Neuronal stem cell (in vitro differentiated cells): Measurements from ENCODE around the gene SLITRK6. TPM values are rescaled to one million over a fixed set of nuclear protein-coding genes. Genes with fewer than 3 reads are reported as not detected.

Experiments
- DNase-seq: peaks from one replicate; pipeline ENCODE4 v3.0.0-alpha.2; 2013; ENCODE audit warnings: low spot score
- H2AFZ ChIP-seq: one replicate; pipeline ENCODE4 v1.6.1; 2013; ENCODE audit warnings: mild to moderate bottlenecking, low read length, inconsistent platforms
- H2AK5ac ChIP-seq: 2 replicates; pipeline ENCODE4 v1.6.1; 2013; ENCODE audit warnings: low read depth, mild to moderate bottlenecking, inconsistent platforms, low read length, moderate library complexity, mixed read lengths
- H2BK120ac ChIP-seq: 2 replicates; pipeline ENCODE4 v1.6.1; 2013; ENCODE audit warnings: low read depth, mild to moderate bottlenecking, inconsistent platforms, low read length, moderate library complexity, mixed read lengths
- H2BK12ac ChIP-seq: one replicate; pipeline ENCODE4 v1.6.1; 2013; ENCODE audit warnings: low read length, inconsistent platforms
- H2BK15ac ChIP-seq: 2 replicates; pipeline ENCODE4 v1.6.1; 2013; ENCODE audit warnings: mild to moderate bottlenecking, low read length, inconsistent platforms, mixed read lengths
- H2BK5ac ChIP-seq: one replicate; pipeline ENCODE4 v1.6.1; 2013; ENCODE audit warnings: inconsistent platforms, mild to moderate bottlenecking, low read length, moderate library complexity
- H3K14ac ChIP-seq: one replicate; pipeline ENCODE4 v1.6.1; 2013; ENCODE audit warnings: low read length, inconsistent platforms
- H3K18ac ChIP-seq: 2 replicates; pipeline ENCODE4 v1.6.1; 2013; ENCODE audit warnings: low read length, inconsistent platforms
- H3K23ac ChIP-seq: 2 replicates; pipeline ENCODE4 v1.6.1; 2013; ENCODE audit warnings: low read depth, mild to moderate bottlenecking, mixed read lengths, low read length, inconsistent platforms; ENCODE audit not compliant: poor library complexity
- H3K27ac ChIP-seq: replicated peaks from 3 replicates; pipeline ENCODE4 v1.5.1; 2013; ENCODE audit warnings: low read length, inconsistent platforms
- H3K27me3 ChIP-seq, 3 experiments: 2 replicates each; pipeline ENCODE4 v1.6.1; 2013; ENCODE audit warnings: low read length in 3 of 3, mild to moderate bottlenecking in 2 of 3, inconsistent platforms in 1 of 3, low read depth in 1 of 3, mixed read lengths in 1 of 3, moderate library complexity in 1 of 3; ENCODE audit not compliant: control insufficient read depth in 3 of 3, insufficient read depth in 3 of 3
- H3K36me3 ChIP-seq, 2 donors: replicated peaks in 1 of 2; 2 replicates each; pipeline ENCODE4 v1.6.1; 2013; ENCODE audit warnings: low read length in 2 of 2; ENCODE audit not compliant: control insufficient read depth in 2 of 2, insufficient read depth in 2 of 2
- H3K4ac ChIP-seq: 2 replicates; pipeline ENCODE4 v1.6.1; 2013; ENCODE audit warnings: inconsistent platforms, mild to moderate bottlenecking, low read length, moderate library complexity
- H3K4me1 ChIP-seq, 2 donors: 1 replicate in 1 of 2; 2 replicates in 1 of 2; pipeline ENCODE4 v1.6.1; 2013; ENCODE audit warnings: low read length in 2 of 2, low read depth in 1 of 2; ENCODE audit not compliant: control insufficient read depth in 2 of 2, insufficient read depth in 1 of 2
- H3K4me2 ChIP-seq: one replicate; pipeline ENCODE4 v1.6.1; 2013; ENCODE audit warnings: mild to moderate bottlenecking, low read length, inconsistent platforms; ENCODE audit not compliant: insufficient read depth, poor library complexity, severe bottlenecking
- H3K4me3 ChIP-seq, 2 donors: 2 replicates each; pipeline ENCODE4 v1.5.1; 2013; ENCODE audit warnings: low read length in 2 of 2, mild to moderate bottlenecking in 2 of 2, inconsistent platforms in 1 of 2, moderate library complexity in 1 of 2
- H3K79me1 ChIP-seq: one replicate; pipeline ENCODE4 v1.6.1; 2013; ENCODE audit warnings: low read depth, mild to moderate bottlenecking, inconsistent platforms, low read length, moderate library complexity
- H3K9ac ChIP-seq: one replicate; pipeline ENCODE4 v1.6.1; 2013; ENCODE audit warnings: mild to moderate bottlenecking, low read depth, low read length, inconsistent platforms; ENCODE audit not compliant: poor library complexity
- H3K9me3 ChIP-seq, 2 donors: replicated peaks in 1 of 2; 2 replicates each; pipeline versions ENCODE3 to v1.6.1; 2013; ENCODE audit warnings: low read length in 2 of 2, mild to moderate bottlenecking in 2 of 2, inconsistent platforms in 1 of 2, low read depth in 1 of 2, mixed read lengths in 1 of 2, moderate library complexity in 1 of 2; ENCODE audit not compliant: control insufficient read depth in 2 of 2, insufficient read depth in 1 of 2
- H4K8ac ChIP-seq: one replicate; pipeline ENCODE4 v1.6.1; 2013; ENCODE audit warnings: low read depth, mild to moderate bottlenecking, inconsistent platforms, low read length, moderate library complexity
- H4K91ac ChIP-seq: one replicate; pipeline ENCODE4 v1.6.1; 2013; ENCODE audit warnings: low read length, low read depth, mild to moderate bottlenecking, inconsistent platforms; ENCODE audit not compliant: poor library complexity
- WGBS, 2 donors: extraction: QIAGEN DNeasy Blood & Tissue Kit; methylation state at CpG; one replicate each; pipeline ENCODE4 v1.1.7; 2013; ENCODE audit warnings: missing lambda C conversion rate in 2 of 2, mixed read lengths in 1 of 2; ENCODE audit not compliant: insufficient read length in 2 of 2, insufficient replicate concordance in 1 of 2; ENCODE audit errors: extremely low coverage in 2 of 2; 5-methylcytosine and 5-hydroxymethylcytosine counted together
- polyA plus RNA-seq, 2 experiments: library from polyadenylated mRNA; stranded (reverse); fragments of 200-250 nt; gene quantifications; one replicate each; pipeline ENCODE4 v1.2.3, GENCODE V29; 2013

Gene SLITRK6
- 2.5 TPM for polyA plus RNA-seq (2013, experiment 1 of 2)
- 2.5 TPM for polyA plus RNA-seq (2013, experiment 2 of 2)

DNA sequence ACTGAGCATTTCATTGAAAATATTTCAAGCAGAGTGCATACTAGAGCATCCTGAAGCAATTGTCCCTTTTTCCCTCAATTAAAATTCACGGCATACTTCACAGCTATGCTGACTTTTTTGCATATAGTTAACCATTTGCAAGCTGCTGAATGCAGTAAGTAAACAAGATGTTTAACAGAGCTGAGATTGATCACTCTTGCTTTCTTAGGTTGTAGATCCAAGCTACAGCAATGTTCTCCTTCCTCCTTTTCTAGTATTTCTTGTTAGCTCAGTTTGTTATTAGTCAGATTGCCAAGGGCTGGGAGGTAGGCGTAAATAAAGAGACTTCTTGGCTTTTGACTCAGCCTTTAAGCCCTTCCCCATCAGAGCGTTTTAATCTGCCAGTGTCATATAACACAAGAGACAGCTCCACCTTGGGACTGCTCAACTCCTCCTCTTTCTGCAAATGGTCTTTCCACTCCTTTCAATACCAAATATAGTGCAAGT is at the start of gene SLITRK6:
Gene SLITRK6 (minus strand): TSS at position 323 of the 486 bp plus-strand sequence. CDS start 2,911 bp downstream, outside the sequence.
- Histone ChIP-seq H2BK5ac (no peak within 1 kb of the TSS), H3K9ac (no peak within 1 kb of the TSS), H3K18ac (no peak within 1 kb of the TSS), H3K4ac (no peak within 1 kb of the TSS), H3K36me3 (no peaks in the 10 kb centered on the region), H2AFZ (peak within 1 kb of the TSS; percentile 82), H3K4me1 (peaks cover 0 to 2% of the 10 kb centered on the region in 2 donors), H2BK120ac (no peak within 1 kb of the TSS), H3K23ac (no peak within 1 kb of the TSS), H3K27me3 (no peaks in the 10 kb centered on the region), H3K4me3 (no peak within 1 kb of the TSS), H2AK5ac (no peak within 1 kb of the TSS), H3K79me1 (no peaks in the 10 kb centered on the region), H3K14ac (no peak within 1 kb of the TSS), H4K91ac (no peak within 1 kb of the TSS), H2BK15ac (no peak within 1 kb of the TSS), H3K27ac (no peak within 1 kb of the TSS), H4K8ac (no peak within 1 kb of the TSS), H3K4me2 (peak within 1 kb of the TSS; percentile 39), H2BK12ac (no peak within 1 kb of the TSS), H3K9me3 (no peaks in the 10 kb centered on the region)
- no CpG with 5 or more reads among the region's 3 CpGs for WGBS, 2 donors
- DNase-seq = peak; percentile 58

- Histone ChIP-seq H2BK5ac (no peak overlapping the region), H3K4ac (no peak overlapping the region), H3K4me1 (no peaks in the 10 kb centered on the region), H3K36me3 (no peaks in the 10 kb centered on the region), H2BK15ac (no peak overlapping the region), H4K8ac (no peak overlapping the region), H3K4me2 (no peak overlapping the region), H4K91ac (no peak overlapping the region), H3K18ac (no peak overlapping the region), H2BK120ac (no peak overlapping the region), H3K9me3 (peaks cover 0 to 2% of the 10 kb centered on the region in 2 donors), H3K79me1 (no peaks in the 10 kb centered on the region), H2BK12ac (no peak overlapping the region), H3K4me3 (no peak overlapping the region), H3K27ac (no peak overlapping the region), H2AFZ (no peak overlapping the region), H3K9ac (no peak overlapping the region), H3K14ac (no peak overlapping the region), H3K23ac (no peak overlapping the region), H3K27me3 (no peaks in the 10 kb centered on the region), H2AK5ac (no peak overlapping the region)
- DNase-seq = no peak
- no CpG with 5 or more reads among the region's 6 CpGs for WGBS, 2 donors
These were observed 47.8 kb upstream of the SLITRK6 start for GRCh38 chr13:85847012-85847411.

GRCh38 chr13:85841427-85841826 is 42.2 kb upstream of the SLITRK6 start:
- no CpG with 5 or more reads among the region's 2 CpGs for WGBS, 2 donors

GRCh38 chr13:85833921-85834320 is 34.7 kb upstream of the SLITRK6 start:
- no peak overlapping the region for H2BK12ac ChIP-seq
- H2BK120ac ChIP-seq = no peak overlapping the region
- no peak overlapping the region for H3K27ac ChIP-seq
- no peak overlapping the region for H3K23ac ChIP-seq
- H2AK5ac ChIP-seq = no peak overlapping the region
- no peak overlapping the region for H4K8ac ChIP-seq
- H3K27me3 ChIP-seq = no peaks in the 10 kb centered on the region
- H2BK5ac ChIP-seq = no peak overlapping the region
- DNase-seq = no peak
- no peak overlapping the region for H2AFZ ChIP-seq
- no peak overlapping the region for H3K4me3 ChIP-seq
- H3K36me3 ChIP-seq = no peaks in the 10 kb centered on the region
- H2BK15ac ChIP-seq = no peak overlapping the region
- no peaks in the 10 kb centered on the region for H3K4me1 ChIP-seq
- no peaks in the 10 kb centered on the region for H3K9me3 ChIP-seq
- no peak overlapping the region for H3K14ac ChIP-seq
- no peak overlapping the region for H3K9ac ChIP-seq
- H3K4ac ChIP-seq = no peak overlapping the region
- no peaks in the 10 kb centered on the region for H3K79me1 ChIP-seq
- no peak overlapping the region for H4K91ac ChIP-seq
- no peak overlapping the region for H3K18ac ChIP-seq
- H3K4me2 ChIP-seq = no peak overlapping the region
- no CpG with 5 or more reads among the region's 2 CpGs for WGBS, 2 donors

More at GRCh38 chr13:85841427-85841826, 42.2 kb upstream of the SLITRK6 start:
- Histone ChIP-seq H3K36me3 (no peaks in the 10 kb centered on the region), H3K27ac (no peak overlapping the region), H4K91ac (no peak overlapping the region), H2BK120ac (no peak overlapping the region), H2AK5ac (no peak overlapping the region), H3K4me1 (no peaks in the 10 kb centered on the region), H3K27me3 (no peaks in the 10 kb centered on the region), H3K18ac (no peak overlapping the region), H2BK5ac (no peak overlapping the region), H3K4me3 (no peak overlapping the region), H3K4ac (no peak overlapping the region), H2BK15ac (no peak overlapping the region), H3K23ac (no peak overlapping the region), H2AFZ (no peak overlapping the region), H2BK12ac (no peak overlapping the region), H3K9me3 (no peaks in the 10 kb centered on the region), H3K14ac (no peak overlapping the region), H4K8ac (no peak overlapping the region), H3K79me1 (no peaks in the 10 kb centered on the region), H3K4me2 (no peak overlapping the region), H3K9ac (no peak overlapping the region)
- no peak for DNase-seq
